ENCODE results near the gene ERICH6.

The ERICH6 gene

DNA sequence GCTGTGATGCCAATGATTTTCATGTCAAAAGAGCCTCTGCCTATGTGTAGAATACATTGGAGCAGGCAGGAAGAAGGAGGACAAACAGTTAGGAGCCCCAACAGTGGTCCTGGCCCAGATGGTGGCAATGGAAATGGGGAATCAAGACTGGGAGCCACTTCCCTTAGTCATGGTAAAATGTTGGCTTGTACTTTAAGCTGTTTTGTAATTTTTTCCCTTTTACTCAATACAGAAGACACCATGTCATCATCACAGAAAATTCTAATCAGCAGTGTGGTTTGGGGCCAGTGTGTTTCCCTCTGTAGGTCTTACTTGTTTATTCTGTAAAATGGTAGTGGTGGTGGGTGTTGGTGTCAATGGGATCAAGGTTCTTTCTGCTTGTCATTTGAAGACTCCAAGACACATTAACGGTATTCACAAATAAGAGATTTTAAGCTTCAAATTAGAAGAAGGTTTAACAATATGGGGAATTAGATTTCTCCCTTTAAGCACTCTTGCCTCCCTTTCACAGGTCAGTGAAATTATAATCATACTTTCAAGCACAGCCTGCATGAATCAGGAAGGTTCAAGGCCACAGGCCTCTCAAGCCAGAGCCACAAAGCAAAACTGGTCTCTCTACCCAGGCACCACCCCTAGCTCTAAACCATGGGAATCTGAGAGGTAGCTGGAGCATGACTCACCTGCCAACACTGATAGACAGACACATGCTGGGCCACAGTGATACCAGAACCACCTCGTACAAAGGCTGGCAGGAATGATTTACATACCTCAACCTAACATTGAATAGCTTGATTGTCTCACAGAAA, 34.4 kb upstream of the ERICH6 start:
- TF ChIP-seq, protein P1, sequence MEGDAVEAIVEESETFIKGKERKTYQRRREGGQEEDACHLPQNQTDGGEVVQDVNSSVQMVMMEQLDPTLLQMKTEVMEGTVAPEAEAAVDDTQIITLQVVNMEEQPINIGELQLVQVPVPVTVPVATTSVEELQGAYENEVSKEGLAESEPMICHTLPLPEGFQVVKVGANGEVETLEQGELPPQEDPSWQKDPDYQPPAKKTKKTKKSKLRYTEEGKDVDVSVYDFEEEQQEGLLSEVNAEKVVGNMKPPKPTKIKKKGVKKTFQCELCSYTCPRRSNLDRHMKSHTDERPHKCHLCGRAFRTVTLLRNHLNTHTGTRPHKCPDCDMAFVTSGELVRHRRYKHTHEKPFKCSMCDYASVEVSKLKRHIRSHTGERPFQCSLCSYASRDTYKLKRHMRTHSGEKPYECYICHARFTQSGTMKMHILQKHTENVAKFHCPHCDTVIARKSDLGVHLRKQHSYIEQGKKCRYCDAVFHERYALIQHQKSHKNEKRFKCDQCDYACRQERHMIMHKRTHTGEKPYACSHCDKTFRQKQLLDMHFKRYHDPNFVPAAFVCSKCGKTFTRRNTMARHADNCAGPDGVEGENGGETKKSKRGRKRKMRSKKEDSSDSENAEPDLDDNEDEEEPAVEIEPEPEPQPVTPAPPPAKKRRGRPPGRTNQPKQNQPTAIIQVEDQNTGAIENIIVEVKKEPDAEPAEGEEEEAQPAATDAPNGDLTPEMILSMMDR (IDR thresholded peaks at IDR 0.05; ENCODE audit: control insufficient read depth, insufficient read depth, low read depth, low read length, missing control alignments) = no peak
- no peak overlapping the region for H3K4me3 ChIP-seq (ENCODE audit: control insufficient read depth, low read depth, low read length)
- DNase-seq (ENCODE audit: low read depth) = no peak

DNA sequence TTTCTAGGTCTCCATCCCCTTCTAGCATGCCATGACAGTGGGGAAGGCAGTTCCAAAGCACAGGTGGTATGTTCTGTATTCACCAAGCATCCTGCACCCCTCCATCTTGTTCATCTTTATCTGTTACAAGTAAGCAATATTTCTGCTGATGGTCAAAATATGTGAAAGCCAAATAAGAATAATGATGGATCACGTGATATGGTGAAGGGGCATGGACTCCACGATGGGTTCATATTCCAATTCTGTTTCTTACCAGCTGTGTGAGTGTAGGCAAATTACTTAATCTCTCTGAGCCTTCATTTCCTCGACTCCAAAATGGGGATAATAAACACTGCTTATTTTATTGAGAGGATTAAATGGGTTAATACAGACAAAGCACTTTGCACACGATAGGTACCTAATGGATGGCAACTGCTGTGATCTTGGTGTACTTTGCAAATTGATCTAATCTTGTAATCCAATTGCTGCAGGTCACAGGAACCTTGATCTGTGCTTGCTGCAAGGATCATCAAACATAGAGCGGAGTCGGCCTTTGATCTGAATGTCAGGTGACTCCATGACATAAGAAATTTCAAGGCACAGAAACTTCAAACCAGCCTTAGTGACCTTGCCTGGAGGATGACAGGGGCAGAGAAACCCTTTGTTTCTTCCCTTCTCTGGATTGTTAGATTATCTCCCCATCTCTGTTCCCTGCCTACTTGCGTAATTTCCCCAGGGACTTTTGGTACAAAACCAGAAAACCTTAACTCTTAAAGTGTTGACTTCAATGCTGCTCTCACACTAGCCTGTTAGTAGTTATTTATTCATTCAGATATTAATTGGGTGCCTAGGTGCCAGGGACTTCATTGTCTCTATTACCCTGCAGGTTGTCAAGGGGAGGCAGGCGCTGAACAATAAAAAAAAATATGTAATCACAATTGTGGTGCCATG, 33.4 kb upstream of the ERICH6 start:
- DNase-seq (ENCODE audit: low read depth) = no peak
- TF ChIP-seq, protein P1 (IDR thresholded peaks at IDR 0.05; ENCODE audit: control insufficient read depth, insufficient read depth, low read depth, low read length, missing control alignments) = no peak
- no peak overlapping the region for H3K4me3 ChIP-seq (ENCODE audit: control insufficient read depth, low read depth, low read length)

DNA sequence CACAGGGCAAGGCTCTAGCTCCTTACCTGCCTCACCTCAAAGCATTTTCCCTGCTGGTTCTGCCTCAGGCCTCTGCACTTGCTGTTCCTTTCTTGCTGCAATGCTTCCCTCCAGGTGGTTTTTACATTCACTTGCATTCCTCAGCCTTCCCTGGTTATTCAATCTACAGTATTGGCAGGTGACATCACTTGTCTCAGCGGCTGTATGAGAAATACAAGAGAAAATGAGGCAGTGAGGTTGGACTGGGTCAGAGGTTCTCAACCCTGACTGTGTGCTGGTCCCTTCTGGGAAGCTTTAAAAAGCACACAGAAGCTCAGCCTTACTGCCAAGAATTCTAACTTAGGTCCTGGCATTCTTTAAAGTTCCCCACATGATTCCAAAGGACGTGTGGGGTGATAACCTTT, 32.6 kb upstream of the ERICH6 start:
- no peak for DNase-seq (ENCODE audit: low read depth)
- H3K4me3 ChIP-seq (ENCODE audit: control insufficient read depth, low read depth, low read length) = no peak overlapping the region
- TF ChIP-seq, protein P1 (IDR thresholded peaks at IDR 0.05; ENCODE audit: control insufficient read depth, insufficient read depth, low read depth, low read length, missing control alignments) = no peak

DNA sequence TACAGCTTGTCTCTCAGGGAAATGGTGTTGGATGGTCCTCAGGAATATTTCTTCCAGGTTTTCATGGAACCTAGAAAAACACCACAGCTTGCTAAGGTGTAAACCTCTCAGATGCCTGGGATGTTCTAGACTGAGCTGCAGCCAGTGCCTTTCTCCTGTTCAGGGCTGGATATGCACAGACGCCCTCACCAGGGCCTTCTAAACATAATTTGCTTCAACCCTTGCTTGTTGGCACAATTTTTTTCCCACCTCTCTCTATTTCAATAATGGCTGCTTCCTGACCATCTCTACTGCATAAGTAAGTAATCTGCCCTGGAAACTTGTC, 31.0 kb upstream of the ERICH6 start:
- H3K4me3 ChIP-seq (ENCODE audit: control insufficient read depth, low read depth, low read length) = no peak overlapping the region
- TF ChIP-seq, protein P1 (IDR thresholded peaks at IDR 0.05; ENCODE audit: control insufficient read depth, insufficient read depth, low read depth, low read length, missing control alignments) = no peak
- no peak for DNase-seq (ENCODE audit: low read depth)

DNA sequence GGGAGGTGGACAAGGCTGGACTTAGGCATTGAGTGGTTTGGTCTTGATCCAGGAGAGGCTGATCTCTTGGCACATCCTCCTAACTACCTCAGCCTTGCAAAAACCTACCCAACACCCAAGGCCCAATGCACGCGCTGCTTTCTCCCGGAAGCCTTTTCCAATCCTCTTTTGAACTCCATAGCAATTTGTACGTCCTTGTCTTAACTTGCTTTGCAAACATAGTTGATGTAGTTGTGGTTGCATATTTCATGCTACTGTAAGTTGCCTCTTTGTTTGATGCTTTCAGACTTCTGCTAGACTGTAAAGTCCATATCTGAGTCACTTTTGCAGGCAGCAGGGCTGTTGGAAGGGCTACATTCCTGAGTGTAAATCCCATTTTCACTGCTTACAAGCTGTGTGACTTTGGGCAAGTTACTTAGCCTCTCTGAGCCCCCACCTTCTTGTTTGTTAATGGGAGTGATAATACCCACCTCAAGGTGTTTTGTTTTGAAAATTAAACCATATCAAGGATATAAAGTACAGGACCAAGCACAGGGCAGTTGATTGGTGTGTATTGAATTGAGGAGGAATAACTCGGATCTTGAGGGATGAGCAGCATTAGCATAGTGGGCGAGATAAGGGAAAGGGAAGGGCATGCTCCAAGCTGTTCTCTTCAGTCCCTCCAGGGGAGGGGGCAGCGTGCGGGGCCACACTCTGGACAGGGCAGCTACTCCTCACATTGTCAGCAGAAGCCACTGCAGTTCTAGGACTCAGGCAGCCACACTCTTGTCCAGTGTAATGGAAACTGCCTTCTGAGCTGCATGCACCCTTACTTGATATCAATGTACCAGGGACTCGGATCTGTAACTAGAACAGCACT, 30.4 kb upstream of the ERICH6 start:
- TF ChIP-seq, protein P1 (IDR thresholded peaks at IDR 0.05; ENCODE audit: control insufficient read depth, insufficient read depth, low read depth, low read length, missing control alignments) = no peak
- no peak for DNase-seq (ENCODE audit: low read depth)
- H3K4me3 ChIP-seq (ENCODE audit: control insufficient read depth, low read depth, low read length) = no peak overlapping the region

DNA sequence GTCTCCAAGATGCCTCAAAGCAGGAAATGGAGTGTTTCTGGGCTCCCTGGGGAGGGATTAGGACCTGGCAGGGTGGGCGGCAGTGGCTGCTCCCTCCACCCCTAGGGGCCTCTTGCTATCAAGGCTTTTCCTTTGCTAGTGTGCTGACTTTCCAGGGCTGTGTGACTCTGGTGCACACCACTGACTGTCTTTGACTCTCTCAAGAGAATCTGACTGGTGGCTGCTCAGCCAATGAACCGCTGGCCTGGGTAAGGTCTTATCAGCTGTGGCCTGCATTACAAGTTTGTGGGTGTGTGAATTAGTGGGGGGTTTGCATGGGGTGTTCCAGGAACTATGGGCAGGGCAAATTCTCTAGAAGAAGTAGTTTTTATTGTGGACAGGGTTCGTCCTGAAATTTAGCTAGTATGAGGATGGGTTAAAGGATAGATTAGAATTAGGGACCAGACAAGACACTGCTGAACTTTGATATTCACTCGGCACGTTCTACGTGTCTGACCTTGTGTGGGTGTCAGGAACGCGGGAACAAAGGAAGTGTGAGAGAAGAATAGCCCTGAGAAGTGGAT, 29.7 kb upstream of the ERICH6 start:
- TF ChIP-seq, protein P1 (IDR thresholded peaks at IDR 0.05; ENCODE audit: control insufficient read depth, insufficient read depth, low read depth, low read length, missing control alignments) = no peak
- DNase-seq (ENCODE audit: low read depth) = no peak
- no peak overlapping the region for H3K4me3 ChIP-seq (ENCODE audit: control insufficient read depth, low read depth, low read length)

Data from AG09309 (cell line).